Naive B cell (primary cell): ENCODE results near the gene RTKN. TPM values are rescaled to one million over a fixed set of nuclear protein-coding genes. Genes with fewer than 3 reads are reported as not detected.
"Not testable (repeated sequence)": the region's sequence is repeated elsewhere in the genome, so short reads cannot be mapped to it uniquely, and the experiment has no call there.

Experiments
- ATAC-seq, 2 donors: fragments of 150-1000 bp; cut with Tn5 transposase; 2 replicates each; pipeline ENCODE4 v1.10.0; 2021; ENCODE audit warnings: low read depth in 2 of 2, mild to moderate bottlenecking in 2 of 2, moderate library complexity in 2 of 2
- DNase-seq: peaks from one replicate; pipeline ENCODE4 v3.0.0; 2022
- H3K27ac Mint-ChIP-seq, 6 donors: one replicate each; pipeline ENCODE4 v1.8.0; 2020 to 2022; ENCODE audit warnings: mild to moderate bottlenecking in 6 of 6, mixed read lengths in 6 of 6, moderate library complexity in 5 of 6, inconsistent platforms in 2 of 6
- H3K27me3 Mint-ChIP-seq, 3 donors: one replicate each; pipeline ENCODE4 v1.8.0; 2021 to 2022; ENCODE audit warnings: mixed read lengths in 3 of 3, mild to moderate bottlenecking in 1 of 3
- H3K36me3 Mint-ChIP-seq, 2 donors: one replicate each; pipeline ENCODE4 v1.8.0; 2020 to 2022; ENCODE audit warnings: mixed read lengths in 2 of 2, inconsistent platforms in 1 of 2, mild to moderate bottlenecking in 1 of 2
- H3K4me1 Mint-ChIP-seq, 3 donors: one replicate each; pipeline ENCODE4 v1.8.0; 2020 to 2022; ENCODE audit warnings: mixed read lengths in 3 of 3, inconsistent platforms in 1 of 3, mild to moderate bottlenecking in 1 of 3, moderate library complexity in 1 of 3
- H3K4me3 Mint-ChIP-seq, 8 donors: one replicate each; pipeline ENCODE4 v1.8.0; 2020 to 2022; ENCODE audit warnings: mild to moderate bottlenecking in 8 of 8, mixed read lengths in 8 of 8, moderate library complexity in 8 of 8, inconsistent platforms in 2 of 8
- H3K9me3 Mint-ChIP-seq, 7 donors: one replicate each; pipeline ENCODE4 v1.8.0; 2020 to 2022; ENCODE audit warnings: mixed read lengths in 7 of 7, mild to moderate bottlenecking in 5 of 7, inconsistent platforms in 2 of 7, moderate library complexity in 1 of 7
- polyA plus RNA-seq, 6 donors: library from polyadenylated mRNA; unstranded; fragments of 300-500 nt; fragmentation: Illumina TruSeq; gene quantifications; one replicate each; pipeline ENCODE4 v1.2.3, GENCODE V29; 2021; ENCODE audit warnings: low read depth in 6 of 6

Gene RTKN
- polyA plus RNA-seq, 6 donors from 2014 or later, result 0.97 to 2.1 (median 1.7) TPM; not detected in 1

GRCh38 chr2:74457549-74458131, 15.9 kb upstream of the RTKN start:
- H3K36me3 Mint-ChIP-seq, result no peaks in the 10 kb centered on the region
- H3K9me3 Mint-ChIP-seq, result peaks cover 0 to 1% (median 0%) of the 10 kb centered on the region in 7 donors
- ATAC-seq, result peak; percentile 58 to 60
- peak; percentile 86 for DNase-seq
- peak overlapping the region; percentile 98 to 100 (median 100) for H3K27ac Mint-ChIP-seq
- no peaks in the 10 kb centered on the region for H3K27me3 Mint-ChIP-seq
- H3K4me3 Mint-ChIP-seq, result peak overlapping the region; percentile 94 to 100 (median 99)
- peaks cover 47 to 65% (median 58%) of the 10 kb centered on the region in 3 donors for H3K4me1 Mint-ChIP-seq

- ATAC-seq, result no peak
- H3K27me3 Mint-ChIP-seq, result no peaks in the 10 kb centered on the region
Measured at GRCh38 chr2:74457129-74457548, 15.4 kb upstream of the RTKN start.

GRCh38 chr2:74454654-74455511, 13.1 kb upstream of the RTKN start, which contains the start of gene INO80B:
Gene INO80B, plus strand, starts transcription at chr2:74455087. Its CDS starts 30 bp downstream, at chr2:74455117.
- no peaks in the 10 kb centered on the region for H3K36me3 Mint-ChIP-seq
- peaks cover 0 to 1% (median 0%) of the 10 kb centered on the region in 7 donors for H3K9me3 Mint-ChIP-seq
- peaks cover 43 to 52% (median 51%) of the 10 kb centered on the region in 3 donors for H3K4me1 Mint-ChIP-seq
- ATAC-seq, result peak; percentile 23 to 28
- peak within 1 kb of the TSS; percentile 94 to 100 (median 99) for H3K4me3 Mint-ChIP-seq
- peak within 1 kb of the TSS; percentile 95 to 99 (median 99) for H3K27ac Mint-ChIP-seq
- H3K27me3 Mint-ChIP-seq, result no peaks in the 10 kb centered on the region
- DNase-seq, result peak; percentile 96

More at GRCh38 chr2:74457129-74457548, 15.4 kb upstream of the RTKN start:
- peaks cover 0 to 1% (median 0%) of the 10 kb centered on the region in 7 donors for H3K9me3 Mint-ChIP-seq
- DNase-seq, result no peak
- H3K4me1 Mint-ChIP-seq, result peaks cover 45 to 63% (median 59%) of the 10 kb centered on the region in 3 donors
- H3K4me3 Mint-ChIP-seq, result peak overlapping the region; percentile 94 to 100 (median 99)
- H3K36me3 Mint-ChIP-seq, result no peaks in the 10 kb centered on the region
- peak overlapping the region; percentile 98 to 100 (median 99) for H3K27ac Mint-ChIP-seq

- Mint-ChIP-seq H3K4me1 (peaks cover 14 to 18% (median 15%) of the 10 kb centered on the region in 3 donors), H3K36me3 (no peaks in the 10 kb centered on the region), H3K27ac (no peak overlapping the region), H3K4me3 (peak overlapping the region in 1 of 8 donors; percentile 40), H3K9me3 (no peaks in the 10 kb centered on the region), H3K27me3 (peaks cover 5 to 19% (median 12%) of the 10 kb centered on the region in 3 donors)
- no peak for DNase-seq
- no peak for ATAC-seq
Measured at GRCh38 chr2:74450570-74451190, 8.9 kb upstream of the RTKN start.

GRCh38 chr2:74448771-74449170, 7.0 kb upstream of the RTKN start:
- H3K4me3 Mint-ChIP-seq, result no peak overlapping the region
- DNase-seq, result no peak
- no peak overlapping the region for H3K27ac Mint-ChIP-seq
- peaks cover 16 to 28% (median 27%) of the 10 kb centered on the region in 3 donors for H3K27me3 Mint-ChIP-seq
- no peak for ATAC-seq
- H3K36me3 Mint-ChIP-seq, result no peaks in the 10 kb centered on the region
- no peaks in the 10 kb centered on the region for H3K9me3 Mint-ChIP-seq
- H3K4me1 Mint-ChIP-seq, result peaks cover 0 to 3% (median 0%) of the 10 kb centered on the region in 3 donors

GRCh38 chr2:74447230-74447999, 5.7 kb upstream of the RTKN start:
- H3K27me3 Mint-ChIP-seq, result peaks cover 18 to 31% (median 30%) of the 10 kb centered on the region in 3 donors
- H3K9me3 Mint-ChIP-seq, result no peaks in the 10 kb centered on the region
- peaks cover 0 to under 1% (median under 1%) of the 10 kb centered on the region in 3 donors for H3K4me1 Mint-ChIP-seq
- peak overlapping the region in 1 of 6 donors; percentile 38 for H3K27ac Mint-ChIP-seq
- no peak overlapping the region for H3K4me3 Mint-ChIP-seq
- ATAC-seq (no peak), DNase-seq (no peak)
- no peaks in the 10 kb centered on the region for H3K36me3 Mint-ChIP-seq

- H3K27me3 Mint-ChIP-seq, result peaks cover 23 to 48% (median 36%) of the 10 kb centered on the region in 3 donors
- H3K36me3 Mint-ChIP-seq, result no peaks in the 10 kb centered on the region
- H3K4me3 Mint-ChIP-seq, result peak overlapping the region in 1 of 8 donors; percentile 24
- peaks cover 8 to 19% (median 14%) of the 10 kb centered on the region in 3 donors for H3K4me1 Mint-ChIP-seq
- H3K27ac Mint-ChIP-seq, result peak overlapping the region in 1 of 6 donors; percentile 64
- DNase-seq (no peak), ATAC-seq (no peak)
- no peaks in the 10 kb centered on the region for H3K9me3 Mint-ChIP-seq
Measured at GRCh38 chr2:74444498-74445318, 3.0 kb upstream of the RTKN start.

- not testable (repeated sequence) for ATAC-seq, H3K36me3 Mint-ChIP-seq, DNase-seq, H3K9me3 Mint-ChIP-seq
- Mint-ChIP-seq H3K27me3 (peaks cover 23 to 48% (median 27%) of the 10 kb centered on the region in 3 donors), H3K27ac (peak overlapping the region in 1 of 6 donors; percentile 69), H3K4me3 (peak overlapping the region; percentile 67 to 88 (median 82)), H3K4me1 (peaks cover 17 to 33% (median 31%) of the 10 kb centered on the region in 3 donors)
Measured at GRCh38 chr2:74442483-74443297, 953 bp upstream of the RTKN start.

GRCh38 chr2:74441170-74441689, 507 bp downstream of the RTKN start:
- peak overlapping the region; percentile 52 to 88 (median 80) for H3K4me3 Mint-ChIP-seq
- peaks cover 18 to 36% (median 18%) of the 10 kb centered on the region in 3 donors for H3K27me3 Mint-ChIP-seq
- H3K4me1 Mint-ChIP-seq, result peaks cover 24 to 43% (median 40%) of the 10 kb centered on the region in 3 donors
- ATAC-seq (peak in 1 of 2 donors; percentile 43), DNase-seq (no peak)
- H3K27ac Mint-ChIP-seq, result peak overlapping the region in 2 of 6 donors; percentile 34 to 61
- no peaks in the 10 kb centered on the region for H3K9me3 Mint-ChIP-seq
- no peaks in the 10 kb centered on the region for H3K36me3 Mint-ChIP-seq

- H3K9me3 Mint-ChIP-seq, result no peaks in the 10 kb centered on the region
- no peaks in the 10 kb centered on the region for H3K36me3 Mint-ChIP-seq
- ATAC-seq (peak; percentile 89), DNase-seq (peak; percentile 62)
- peaks cover 16 to 36% (median 18%) of the 10 kb centered on the region in 3 donors for H3K27me3 Mint-ChIP-seq
- H3K27ac Mint-ChIP-seq, result peak overlapping the region in 2 of 6 donors; percentile 61 to 85
- H3K4me3 Mint-ChIP-seq, result peak overlapping the region; percentile 52 to 88 (median 82)
- H3K4me1 Mint-ChIP-seq, result peaks cover 24 to 43% (median 40%) of the 10 kb centered on the region in 3 donors
Measured at GRCh38 chr2:74440378-74441169, 1.2 kb downstream of the RTKN start.
